Caco-2 (cell line): ENCODE data around the gene CDK5RAP2. TPM values are rescaled to one million over a fixed set of nuclear protein-coding genes. Genes with fewer than 3 reads are reported as not detected.

ENCODE experiments used
- BruUV-seq: library from RNA; stranded (reverse); fragments of 400-500 nt; replicated peaks from 2 replicates; lab custom pipeline; 2021; lab: Mats Ljungman, UMichigan
- CTCF ChIA-PET: fragments of 300-600 bp; sonication (Branson Sonifier 250); formaldehyde crosslinking; loops from one replicate; lab custom pipeline; 2022; ENCODE audit warnings: antibody characterized with exemption; lab: Charles Lee
- POLR2A ChIA-PET: fragments of 300-600 bp; sonication (Branson Sonifier 250); formaldehyde crosslinking; loops from one replicate; lab custom pipeline; 2022; ENCODE audit warnings: antibody characterized with exemption; lab: Charles Lee
- DNase-seq, 2 experiments: peaks; one replicate each; pipeline versions ENCODE4 v3.0.0 to v3.0.0-alpha.2; 2020 to 2022
- H3K27me3 ChIP-seq: replicated peaks from 2 replicates; pipeline ENCODE4 v1.6.0; 2011; ENCODE audit warnings: low read length; ENCODE audit not compliant: control insufficient read depth, insufficient read depth
- H3K36me3 ChIP-seq: 2 replicates; pipeline ENCODE4 v1.5.1; 2011; ENCODE audit warnings: low read length; ENCODE audit not compliant: control insufficient read depth, insufficient read depth
- H3K4me1 ChIP-seq: fragments of 250-450 bp; sonication (Bioruptor Pico); 2 replicates; pipeline ENCODE4 v1.5.1; 2020; ENCODE audit warnings: mild to moderate bottlenecking
- H3K4me3 ChIP-seq: 2 replicates; pipeline ENCODE4 v1.5.1; 2011; ENCODE audit warnings: low read depth, mild to moderate bottlenecking, control low read depth, low read length
- H3K9me3 ChIP-seq: fragments of 250-450 bp; sonication (Bioruptor Pico); 2 replicates; pipeline ENCODE4 v1.5.1; 2020; ENCODE audit warnings: mild to moderate bottlenecking, moderate library complexity
- H3K27ac Mint-ChIP-seq: one replicate; pipeline ENCODE4 v1.8.0; 2022; ENCODE audit warnings: mixed read lengths; ENCODE audit not compliant: unreplicated experiment
- H3K27me3 Mint-ChIP-seq: one replicate; pipeline ENCODE4 v1.8.0; 2022; ENCODE audit warnings: mixed read lengths; ENCODE audit not compliant: insufficient read depth, unreplicated experiment
- H3K36me3 Mint-ChIP-seq: one replicate; pipeline ENCODE4 v1.8.0; 2022; ENCODE audit warnings: mild to moderate bottlenecking, mixed read lengths; ENCODE audit not compliant: insufficient read depth, unreplicated experiment
- H3K4me1 Mint-ChIP-seq: one replicate; pipeline ENCODE4 v1.8.0; 2022; ENCODE audit warnings: low read depth, mixed read lengths; ENCODE audit not compliant: unreplicated experiment
- H3K4me3 Mint-ChIP-seq: one replicate; pipeline ENCODE4 v1.8.0; 2022; ENCODE audit warnings: mild to moderate bottlenecking, moderate library complexity, mixed read lengths; ENCODE audit not compliant: unreplicated experiment
- H3K9me3 Mint-ChIP-seq: one replicate; pipeline ENCODE4 v1.8.0; 2022; ENCODE audit warnings: mixed read lengths; ENCODE audit not compliant: unreplicated experiment
- intact Hi-C: fragments of 100-400 bp; cut with micrococcal nuclease; formaldehyde crosslinking; loops from one replicate; pipeline ENCODE4 v1.10.0; 2022; ENCODE audit not compliant: unreplicated experiment
- total RNA-seq: library from RNA; stranded (reverse); gene quantifications from 2 replicates; pipeline ENCODE4 v1.2.3, GENCODE V29; 2022
- TF ChIP-seq, protein P1 (sequence below), 2 experiments: fragments of 200-600 bp in 1 of 2; IDR thresholded peaks; 1 replicate in 1 of 2; 2 replicates in 1 of 2; pipeline versions ENCODE4 v1.5.1 to v1.8.0; 2011 to 2022; ENCODE audit warnings: antibody characterized with exemption in 1 of 2, control low read depth in 1 of 2, inconsistent platforms in 1 of 2, low read depth in 1 of 2, low read length in 1 of 2, mild to moderate bottlenecking in 1 of 2, moderate library complexity in 1 of 2; ENCODE audit not compliant: insufficient read depth in 1 of 2, severe bottlenecking in 1 of 2, unreplicated experiment in 1 of 2

CDK5RAP2 gene
- total RNA-seq, 1 experiment from 2014 or later = 71.3 TPM

DNA sequence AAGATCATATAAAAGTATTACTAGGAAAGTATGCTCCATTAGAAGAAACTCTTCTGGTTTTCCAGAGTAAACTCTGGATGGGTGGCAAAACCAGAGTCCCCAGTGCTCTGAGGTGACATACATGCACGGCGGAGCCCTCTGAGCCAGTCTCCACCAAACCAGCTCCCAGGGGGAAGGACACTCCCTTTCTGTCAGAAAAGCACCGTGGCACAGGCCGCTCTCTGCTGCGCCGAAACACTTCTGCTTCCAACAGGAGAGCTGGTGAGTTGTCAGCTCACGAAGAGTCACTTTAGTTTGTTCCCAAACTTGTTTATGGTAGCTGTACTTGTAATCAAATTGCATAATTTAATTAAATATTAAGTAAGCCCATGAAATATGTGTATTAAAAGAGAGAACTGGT, 184.6 kb downstream of the CDK5RAP2 start:
- Histone ChIP-seq H3K27me3 (no peaks in the 10 kb centered on the region), H3K4me1 (no peaks in the 10 kb centered on the region), H3K36me3 (peaks cover 3% of the 10 kb centered on the region), H3K9me3 (no peaks in the 10 kb centered on the region), H3K4me3 (no peak overlapping the region)
- DNase-seq = no peak
- Mint-ChIP-seq H3K9me3 (no peaks in the 10 kb centered on the region), H3K4me1 (no peaks in the 10 kb centered on the region), H3K36me3 (peaks cover 44% of the 10 kb centered on the region), H3K27me3 (no peaks in the 10 kb centered on the region), H3K4me3 (no peak overlapping the region), H3K27ac (no peak overlapping the region)
- intact Hi-C loops = no loop called here
- TF ChIP-seq, protein P1, sequence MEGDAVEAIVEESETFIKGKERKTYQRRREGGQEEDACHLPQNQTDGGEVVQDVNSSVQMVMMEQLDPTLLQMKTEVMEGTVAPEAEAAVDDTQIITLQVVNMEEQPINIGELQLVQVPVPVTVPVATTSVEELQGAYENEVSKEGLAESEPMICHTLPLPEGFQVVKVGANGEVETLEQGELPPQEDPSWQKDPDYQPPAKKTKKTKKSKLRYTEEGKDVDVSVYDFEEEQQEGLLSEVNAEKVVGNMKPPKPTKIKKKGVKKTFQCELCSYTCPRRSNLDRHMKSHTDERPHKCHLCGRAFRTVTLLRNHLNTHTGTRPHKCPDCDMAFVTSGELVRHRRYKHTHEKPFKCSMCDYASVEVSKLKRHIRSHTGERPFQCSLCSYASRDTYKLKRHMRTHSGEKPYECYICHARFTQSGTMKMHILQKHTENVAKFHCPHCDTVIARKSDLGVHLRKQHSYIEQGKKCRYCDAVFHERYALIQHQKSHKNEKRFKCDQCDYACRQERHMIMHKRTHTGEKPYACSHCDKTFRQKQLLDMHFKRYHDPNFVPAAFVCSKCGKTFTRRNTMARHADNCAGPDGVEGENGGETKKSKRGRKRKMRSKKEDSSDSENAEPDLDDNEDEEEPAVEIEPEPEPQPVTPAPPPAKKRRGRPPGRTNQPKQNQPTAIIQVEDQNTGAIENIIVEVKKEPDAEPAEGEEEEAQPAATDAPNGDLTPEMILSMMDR (IDR thresholded peaks at IDR 0.05; ENCODE audit: insufficient read depth in 1 of 2, low read depth in 1 of 2, low read length in 1 of 2, severe bottlenecking in 1 of 2, unreplicated experiment in 1 of 2) = no peak
- ChIA-PET CTCF (no interaction called here), POLR2A (no interaction called here)
- BruUV-seq = no TSS peak

DNA sequence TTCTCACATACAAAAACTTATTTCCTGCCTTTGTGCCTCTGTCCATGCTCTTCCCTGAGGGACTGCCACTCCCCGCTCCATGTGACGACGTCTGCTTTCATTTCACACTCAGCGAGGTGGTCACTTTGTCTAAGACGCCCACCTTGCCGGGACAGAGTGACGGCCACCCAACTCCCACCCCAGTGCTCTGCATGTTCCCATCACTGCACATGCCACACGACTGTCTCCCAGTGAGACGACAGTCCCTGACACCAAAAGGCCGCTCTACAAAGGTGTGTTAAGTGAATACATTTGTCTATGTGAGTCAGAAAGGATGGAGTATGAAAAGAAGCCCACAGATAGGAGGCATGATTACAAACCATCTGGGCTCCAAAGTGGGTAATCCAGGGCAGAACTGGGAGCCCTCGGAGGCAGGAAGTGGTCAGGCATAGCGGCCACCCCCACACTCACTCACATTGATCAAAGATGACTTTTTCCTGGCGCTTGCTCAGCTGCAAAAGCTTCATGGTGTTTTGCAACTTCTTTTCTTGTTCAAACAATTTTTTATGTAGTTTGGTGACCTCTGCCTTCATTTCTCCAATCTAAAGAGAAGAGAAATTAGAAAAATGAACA, 185.8 kb downstream of the CDK5RAP2 start:
- no TSS peak for BruUV-seq
- no peak overlapping the region for H3K4me3 ChIP-seq
- peaks cover 32% of the 10 kb centered on the region for H3K36me3 Mint-ChIP-seq

DNA sequence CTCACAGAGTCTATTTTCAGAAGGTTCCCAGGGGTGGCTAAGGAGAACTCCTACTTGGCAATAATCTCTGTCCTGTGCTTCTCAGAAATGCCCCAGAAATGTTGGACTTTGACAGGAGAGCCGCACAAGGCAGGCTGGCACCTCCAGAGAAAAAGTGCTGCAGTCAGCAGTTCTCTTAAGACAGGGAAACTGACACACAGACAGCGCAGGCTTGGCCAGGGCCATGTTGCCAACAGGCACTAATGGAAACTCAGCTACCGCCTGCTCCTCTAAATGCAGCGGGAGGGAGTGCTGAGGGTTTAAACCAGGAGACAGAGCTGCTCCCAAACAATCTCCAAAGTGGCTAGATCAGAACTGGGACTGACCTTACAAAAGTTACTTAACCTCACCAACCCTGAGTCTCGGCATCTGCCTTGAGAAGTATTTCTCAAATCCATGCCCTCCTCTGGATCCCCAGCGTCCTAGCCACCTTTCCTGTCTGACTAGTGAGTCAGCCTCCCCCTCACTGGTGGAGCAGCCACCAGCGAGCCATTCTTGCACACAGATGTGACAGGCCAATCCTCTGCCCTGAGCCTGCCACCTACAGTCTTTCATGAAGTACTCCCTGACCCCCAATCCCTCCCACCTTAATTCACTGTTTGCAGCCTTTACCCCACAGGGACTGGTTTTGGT, 186.4 kb downstream of the CDK5RAP2 start:
- H3K4me1 Mint-ChIP-seq = no peaks in the 10 kb centered on the region
- CTCF ChIA-PET = no interaction called here
- TF ChIP-seq, protein P1 (IDR thresholded peaks at IDR 0.05; ENCODE audit: insufficient read depth in 1 of 2, low read depth in 1 of 2, low read length in 1 of 2, severe bottlenecking in 1 of 2, unreplicated experiment in 1 of 2) = no peak
- no peak overlapping the region for H3K4me3 ChIP-seq
- POLR2A ChIA-PET = no interaction called here
- intact Hi-C loops = no loop called here
- no peaks in the 10 kb centered on the region for H3K9me3 ChIP-seq
- no peaks in the 10 kb centered on the region for H3K9me3 Mint-ChIP-seq
- H3K27ac Mint-ChIP-seq = no peak overlapping the region
- H3K4me3 Mint-ChIP-seq = no peak overlapping the region
- BruUV-seq = no TSS peak
- no peaks in the 10 kb centered on the region for H3K4me1 ChIP-seq
- H3K27me3 ChIP-seq = no peaks in the 10 kb centered on the region
- peaks cover 27% of the 10 kb centered on the region for H3K36me3 Mint-ChIP-seq
- no peaks in the 10 kb centered on the region for H3K27me3 Mint-ChIP-seq
- H3K36me3 ChIP-seq = peaks cover 3% of the 10 kb centered on the region
- DNase-seq = no peak

More for the DNA sequence above, 185.8 kb downstream of the CDK5RAP2 start:
- H3K27me3 Mint-ChIP-seq = no peaks in the 10 kb centered on the region
- Histone ChIP-seq H3K9me3 (no peaks in the 10 kb centered on the region), H3K36me3 (peaks cover 3% of the 10 kb centered on the region), H3K27me3 (no peaks in the 10 kb centered on the region), H3K4me1 (no peaks in the 10 kb centered on the region)
- POLR2A ChIA-PET = no interaction called here
- CTCF ChIA-PET = interaction anchor here (0.6 kb wide), 1 partner anchor 49 kb away, joined by 5 read pairs; no protein-coding TSS in a partner anchor
- no peak for DNase-seq
- TF ChIP-seq, protein P1 (IDR thresholded peaks at IDR 0.05; ENCODE audit: insufficient read depth in 1 of 2, low read depth in 1 of 2, low read length in 1 of 2, severe bottlenecking in 1 of 2, unreplicated experiment in 1 of 2) = no peak
- no peak overlapping the region for H3K4me3 Mint-ChIP-seq
- H3K4me1 Mint-ChIP-seq = no peaks in the 10 kb centered on the region
- intact Hi-C loops = no loop called here
- no peak overlapping the region for H3K27ac Mint-ChIP-seq
- H3K9me3 Mint-ChIP-seq = no peaks in the 10 kb centered on the region
